WTC11 (cell line): ENCODE results near the gene ZMIZ1. TPM values are rescaled to one million over a fixed set of nuclear protein-coding genes. Genes with fewer than 3 reads are reported as not detected.

ENCODE experiments used
- ATAC-seq: fragments of 200-7000 bp; cut with Tn5 transposase; 2 replicates; pipeline ENCODE4 v1.10.0; 2021; ENCODE audit warnings: mild to moderate bottlenecking, moderate library complexity
- CTCF ChIA-PET: fragments of 300-600 bp; sonication (Branson Sonifier 250); formaldehyde crosslinking; loops from one replicate; lab custom pipeline; 2021; ENCODE audit warnings: antibody characterized with exemption; lab: Charles Lee
- POLR2A ChIA-PET: fragments of 350-600 bp; sonication (Branson Sonifier 250); formaldehyde crosslinking; loops from one replicate; lab custom pipeline; 2021; ENCODE audit warnings: antibody characterized with exemption; lab: Charles Lee
- DNase-seq: peaks from one replicate; pipeline ENCODE4 v3.0.0; 2021; ENCODE audit warnings: low spot score
- H3K27ac Mint-ChIP-seq: 2 replicates; pipeline ENCODE4 v1.8.0; 2021; ENCODE audit warnings: mixed read lengths
- H3K27me3 Mint-ChIP-seq: 2 replicates; pipeline ENCODE4 v1.8.0; 2021; ENCODE audit warnings: low read depth, mild to moderate bottlenecking, moderate library complexity, mixed read lengths
- H3K36me3 Mint-ChIP-seq: 2 replicates; pipeline ENCODE4 v1.8.0; 2021; ENCODE audit warnings: mixed read lengths
- H3K4me1 Mint-ChIP-seq: 2 replicates; pipeline ENCODE4 v1.8.0; 2022; ENCODE audit warnings: mixed read lengths
- H3K4me3 Mint-ChIP-seq: 2 replicates; pipeline ENCODE4 v1.8.0; 2021; ENCODE audit warnings: mild to moderate bottlenecking, moderate library complexity, mixed read lengths
- H3K9me3 Mint-ChIP-seq: 2 replicates; pipeline ENCODE4 v1.8.0; 2021; ENCODE audit warnings: mixed read lengths
- CBFB ChIP-seq: sonication (generic); formaldehyde crosslinking; IDR thresholded peaks from 2 replicates; pipeline ENCODE4 v1.8.1; 2022; ENCODE audit warnings: mild to moderate bottlenecking, low read depth, missing genetic modification reagents
- CREM ChIP-seq: sonication (generic); formaldehyde crosslinking; IDR thresholded peaks from 2 replicates; pipeline ENCODE4 v1.8.1; 2022; ENCODE audit warnings: mild to moderate bottlenecking, missing genetic modification reagents, moderate library complexity
- ELF4 ChIP-seq: sonication (generic); formaldehyde crosslinking; IDR thresholded peaks from 2 replicates; pipeline ENCODE4 v1.8.1; 2022; ENCODE audit warnings: low read depth, mild to moderate bottlenecking, moderate library complexity, missing genetic modification reagents
- ETV6 ChIP-seq: sonication (generic); formaldehyde crosslinking; IDR thresholded peaks from 2 replicates; pipeline ENCODE4 v1.8.1; 2022; ENCODE audit warnings: mild to moderate bottlenecking, missing genetic modification reagents
- FOXJ3 ChIP-seq: sonication (generic); formaldehyde crosslinking; IDR thresholded peaks from 2 replicates; pipeline ENCODE4 v1.9.0; 2021; ENCODE audit warnings: missing genetic modification reagents, mild to moderate bottlenecking, borderline replicate concordance
- MYBL2 ChIP-seq: sonication (generic); formaldehyde crosslinking; IDR thresholded peaks from 2 replicates; pipeline ENCODE4 v1.8.1; 2023; ENCODE audit warnings: mild to moderate bottlenecking, moderate library complexity, missing genetic modification reagents
- NFE2L1 ChIP-seq: sonication (generic); formaldehyde crosslinking; IDR thresholded peaks from 2 replicates; pipeline ENCODE4 v1.8.1; 2023; ENCODE audit warnings: missing genetic modification reagents
- NR3C1 ChIP-seq: sonication (generic); formaldehyde crosslinking; conservative IDR thresholded peaks from 2 replicates; pipeline ENCODE4 v1.8.1; 2023; ENCODE audit warnings: low read depth, mild to moderate bottlenecking, missing genetic modification reagents
- ZNF317 ChIP-seq: sonication (generic); formaldehyde crosslinking; IDR thresholded peaks from 2 replicates; pipeline ENCODE4 v1.8.1; 2023; ENCODE audit warnings: low read depth, mild to moderate bottlenecking, moderate library complexity, missing genetic modification reagents, borderline replicate concordance
- total RNA-seq: library from RNA; stranded (reverse); gene quantifications from 3 replicates; pipeline ENCODE4 v1.2.3, GENCODE V29; 2021
- TF ChIP-seq, protein P1 (sequence below): sonication (generic); formaldehyde crosslinking; IDR thresholded peaks from 2 replicates; pipeline ENCODE4 v1.8.0; 2022; ENCODE audit warnings: mild to moderate bottlenecking, missing genetic modification reagents
- TF ChIP-seq, protein P2 (sequence below): sonication (generic); formaldehyde crosslinking; IDR thresholded peaks from 2 replicates; pipeline ENCODE4 v1.8.0; 2022; ENCODE audit warnings: mild to moderate bottlenecking, missing genetic modification reagents
- TF ChIP-seq, protein P3 (sequence below): sonication (generic); formaldehyde crosslinking; IDR thresholded peaks from 2 replicates; pipeline ENCODE4 v1.8.1; 2023; ENCODE audit warnings: mild to moderate bottlenecking, missing genetic modification reagents
- TF ChIP-seq, protein P4 (sequence below): sonication (generic); formaldehyde crosslinking; IDR thresholded peaks from 2 replicates; pipeline ENCODE4 v1.8.1; 2023; ENCODE audit warnings: mild to moderate bottlenecking, missing genetic modification reagents, moderate library complexity
- TF ChIP-seq, protein P5 (sequence below): sonication (generic); formaldehyde crosslinking; IDR thresholded peaks from 2 replicates; pipeline ENCODE4 v1.8.0; 2022; ENCODE audit warnings: mild to moderate bottlenecking, missing genetic modification reagents
- TF ChIP-seq, protein P6 (sequence below): sonication (generic); formaldehyde crosslinking; IDR thresholded peaks from 2 replicates; pipeline ENCODE4 v1.8.1; 2022; ENCODE audit warnings: mild to moderate bottlenecking, moderate library complexity, missing genetic modification reagents
- TF ChIP-seq, protein P7 (sequence below): fragments of 250-450 bp; sonication (Bioruptor Pico); IDR thresholded peaks from 2 replicates; pipeline ENCODE4 v1.9.0; 2021; ENCODE audit warnings: moderate library complexity, mild to moderate bottlenecking, inconsistent platforms, borderline replicate concordance

Gene ZMIZ1
- total RNA-seq, 1 experiment from 2014 or later, result 44.4 TPM

DNA sequence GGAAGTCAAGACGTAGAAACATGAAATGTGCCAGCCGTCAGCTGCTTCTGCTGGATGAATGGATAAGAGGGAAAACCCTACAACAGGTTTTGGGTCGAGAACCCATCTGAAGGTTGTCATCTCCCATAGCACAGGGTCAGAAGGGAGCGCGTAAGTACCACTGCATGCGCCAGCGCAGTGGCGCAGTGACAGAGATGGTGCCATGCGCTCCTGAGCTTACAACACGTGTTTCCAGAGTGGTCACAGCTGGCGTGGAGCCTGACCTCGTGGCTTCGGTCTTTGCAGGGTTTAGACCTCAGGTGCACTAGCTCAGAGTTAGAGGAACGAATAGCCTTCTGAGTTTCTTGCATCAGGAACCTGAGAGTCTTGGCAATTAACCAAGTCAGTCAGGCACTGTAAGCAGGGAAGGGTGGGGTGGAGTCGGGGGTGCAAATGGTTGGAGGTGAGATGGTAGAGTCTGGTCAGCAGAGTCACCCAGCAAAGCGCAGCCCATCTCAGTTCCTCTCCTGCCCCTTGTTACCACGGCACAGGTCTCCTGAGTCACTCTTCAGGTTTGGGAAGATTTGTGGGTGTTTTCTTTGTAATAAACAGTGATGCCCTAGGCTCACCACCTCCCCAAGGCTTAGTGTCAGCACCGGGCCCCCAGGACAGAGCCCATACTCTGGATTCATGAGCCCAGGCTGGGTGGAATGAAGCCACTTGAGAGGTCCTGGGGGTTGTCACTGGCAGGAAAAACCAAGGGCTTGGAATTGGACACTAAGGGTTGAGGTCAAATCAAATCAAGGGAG, 194.4 kb downstream of the ZMIZ1 start:
- Mint-ChIP-seq H3K27me3 (no peaks in the 10 kb centered on the region), H3K9me3 (no peaks in the 10 kb centered on the region), H3K4me1 (peaks cover 31% of the 10 kb centered on the region), H3K36me3 (no peaks in the 10 kb centered on the region), H3K27ac (0 out of 2 replicates have a peak overlapping the region, but pooled peaks have one; percentile 20), H3K4me3 (no peak overlapping the region)
- ATAC-seq, result no peak
- CTCF ChIA-PET, result no interaction called here
- POLR2A ChIA-PET, result no interaction called here
- DNase-seq, result no peak
- TF ChIP-seq CREM (CRISPR knock-in tag), result no peak
- no peak for TF ChIP-seq FOXJ3
- no peak for TF ChIP-seq CBFB (CRISPR knock-in tag)
- TF ChIP-seq, protein P1, sequence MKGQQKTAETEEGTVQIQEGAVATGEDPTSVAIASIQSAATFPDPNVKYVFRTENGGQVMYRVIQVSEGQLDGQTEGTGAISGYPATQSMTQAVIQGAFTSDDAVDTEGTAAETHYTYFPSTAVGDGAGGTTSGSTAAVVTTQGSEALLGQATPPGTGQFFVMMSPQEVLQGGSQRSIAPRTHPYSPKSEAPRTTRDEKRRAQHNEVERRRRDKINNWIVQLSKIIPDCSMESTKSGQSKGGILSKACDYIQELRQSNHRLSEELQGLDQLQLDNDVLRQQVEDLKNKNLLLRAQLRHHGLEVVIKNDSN (CRISPR knock-in tag), result no peak
- TF ChIP-seq, protein P2, sequence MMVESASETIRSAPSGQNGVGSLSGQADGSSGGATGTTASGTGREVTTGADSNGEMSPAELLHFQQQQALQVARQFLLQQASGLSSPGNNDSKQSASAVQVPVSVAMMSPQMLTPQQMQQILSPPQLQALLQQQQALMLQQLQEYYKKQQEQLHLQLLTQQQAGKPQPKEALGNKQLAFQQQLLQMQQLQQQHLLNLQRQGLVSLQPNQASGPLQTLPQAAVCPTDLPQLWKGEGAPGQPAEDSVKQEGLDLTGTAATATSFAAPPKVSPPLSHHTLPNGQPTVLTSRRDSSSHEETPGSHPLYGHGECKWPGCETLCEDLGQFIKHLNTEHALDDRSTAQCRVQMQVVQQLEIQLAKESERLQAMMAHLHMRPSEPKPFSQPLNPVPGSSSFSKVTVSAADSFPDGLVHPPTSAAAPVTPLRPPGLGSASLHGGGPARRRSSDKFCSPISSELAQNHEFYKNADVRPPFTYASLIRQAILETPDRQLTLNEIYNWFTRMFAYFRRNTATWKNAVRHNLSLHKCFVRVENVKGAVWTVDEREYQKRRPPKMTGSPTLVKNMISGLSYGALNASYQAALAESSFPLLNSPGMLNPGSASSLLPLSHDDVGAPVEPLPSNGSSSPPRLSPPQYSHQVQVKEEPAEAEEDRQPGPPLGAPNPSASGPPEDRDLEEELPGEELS (CRISPR knock-in tag), result no peak
- TF ChIP-seq, protein P3, sequence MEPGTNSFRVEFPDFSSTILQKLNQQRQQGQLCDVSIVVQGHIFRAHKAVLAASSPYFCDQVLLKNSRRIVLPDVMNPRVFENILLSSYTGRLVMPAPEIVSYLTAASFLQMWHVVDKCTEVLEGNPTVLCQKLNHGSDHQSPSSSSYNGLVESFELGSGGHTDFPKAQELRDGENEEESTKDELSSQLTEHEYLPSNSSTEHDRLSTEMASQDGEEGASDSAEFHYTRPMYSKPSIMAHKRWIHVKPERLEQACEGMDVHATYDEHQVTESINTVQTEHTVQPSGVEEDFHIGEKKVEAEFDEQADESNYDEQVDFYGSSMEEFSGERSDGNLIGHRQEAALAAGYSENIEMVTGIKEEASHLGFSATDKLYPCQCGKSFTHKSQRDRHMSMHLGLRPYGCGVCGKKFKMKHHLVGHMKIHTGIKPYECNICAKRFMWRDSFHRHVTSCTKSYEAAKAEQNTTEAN (CRISPR knock-in tag), result no peak
- TF ChIP-seq, protein P4, sequence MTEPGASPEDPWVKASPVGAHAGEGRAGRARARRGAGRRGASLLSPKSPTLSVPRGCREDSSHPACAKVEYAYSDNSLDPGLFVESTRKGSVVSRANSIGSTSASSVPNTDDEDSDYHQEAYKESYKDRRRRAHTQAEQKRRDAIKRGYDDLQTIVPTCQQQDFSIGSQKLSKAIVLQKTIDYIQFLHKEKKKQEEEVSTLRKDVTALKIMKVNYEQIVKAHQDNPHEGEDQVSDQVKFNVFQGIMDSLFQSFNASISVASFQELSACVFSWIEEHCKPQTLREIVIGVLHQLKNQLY (CRISPR knock-in tag), result no peak
- TF ChIP-seq MYBL2, result no peak

DNA sequence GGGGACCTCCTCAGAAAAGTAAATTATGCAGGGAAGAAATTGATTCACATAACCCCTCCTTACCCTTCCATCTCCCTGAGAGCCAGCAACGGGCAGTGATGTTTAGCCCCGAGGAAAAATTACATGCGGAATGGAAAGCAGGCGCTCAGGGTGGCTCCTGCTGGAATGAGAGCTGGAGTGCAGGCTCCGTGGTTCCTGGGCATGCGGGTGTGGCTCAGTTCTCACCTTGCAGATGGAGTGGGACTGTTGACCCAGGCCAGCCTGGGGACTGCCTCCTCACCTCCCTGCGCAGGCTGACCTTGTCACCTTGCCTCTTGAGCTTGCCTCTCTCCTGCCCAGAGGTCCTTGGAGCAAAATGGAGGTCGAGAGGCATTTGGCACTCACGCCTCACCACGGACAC, 195.2 kb downstream of the ZMIZ1 start:
- CTCF ChIA-PET, result no interaction called here
- Mint-ChIP-seq H3K9me3 (no peaks in the 10 kb centered on the region), H3K36me3 (no peaks in the 10 kb centered on the region; the same call in 1 of the 2 replicates), H3K27me3 (no peaks in the 10 kb centered on the region), H3K4me1 (peaks cover 31% of the 10 kb centered on the region), H3K4me3 (no peak overlapping the region), H3K27ac (no peak overlapping the region)
- DNase-seq (no peak), ATAC-seq (no peak)
- POLR2A ChIA-PET, result no interaction called here
- TF ChIP-seq, protein P5, sequence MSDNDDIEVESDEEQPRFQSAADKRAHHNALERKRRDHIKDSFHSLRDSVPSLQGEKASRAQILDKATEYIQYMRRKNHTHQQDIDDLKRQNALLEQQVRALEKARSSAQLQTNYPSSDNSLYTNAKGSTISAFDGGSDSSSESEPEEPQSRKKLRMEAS (CRISPR knock-in tag), result no peak
- TF ChIP-seq ELF4 (CRISPR knock-in tag) (no peak), NR3C1 (CRISPR knock-in tag) (no peak), ZNF317 (no peak), CBFB (CRISPR knock-in tag) (no peak), NFE2L1 (CRISPR knock-in tag) (no peak), ETV6 (CRISPR knock-in tag) (no peak)
- TF ChIP-seq, protein P6, sequence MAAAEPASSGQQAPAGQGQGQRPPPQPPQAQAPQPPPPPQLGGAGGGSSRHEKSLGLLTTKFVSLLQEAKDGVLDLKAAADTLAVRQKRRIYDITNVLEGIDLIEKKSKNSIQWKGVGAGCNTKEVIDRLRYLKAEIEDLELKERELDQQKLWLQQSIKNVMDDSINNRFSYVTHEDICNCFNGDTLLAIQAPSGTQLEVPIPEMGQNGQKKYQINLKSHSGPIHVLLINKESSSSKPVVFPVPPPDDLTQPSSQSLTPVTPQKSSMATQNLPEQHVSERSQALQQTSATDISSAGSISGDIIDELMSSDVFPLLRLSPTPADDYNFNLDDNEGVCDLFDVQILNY (CRISPR knock-in tag), result no peak
- TF ChIP-seq, protein P7, sequence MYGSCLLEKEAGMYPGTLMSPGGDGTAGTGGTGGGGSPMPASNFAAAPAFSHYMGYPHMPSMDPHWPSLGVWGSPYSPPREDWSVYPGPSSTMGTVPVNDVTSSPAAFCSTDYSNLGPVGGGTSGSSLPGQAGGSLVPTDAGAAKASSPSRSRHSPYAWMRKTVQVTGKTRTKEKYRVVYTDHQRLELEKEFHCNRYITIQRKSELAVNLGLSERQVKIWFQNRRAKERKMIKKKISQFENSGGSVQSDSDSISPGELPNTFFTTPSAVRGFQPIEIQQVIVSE, result no peak
